Stimulated activated effector memory CD8-positive, alpha-beta T cell treated with anti-CD3 and anti-CD28 coated beads, Interleukin-12 subunit alpha, Interleukin-12 subunit beta, amount 100 ng/mL, for 72 hours (primary cell): ENCODE data around the gene PDE6A.

Experiments
- ATAC-seq: fragments of 150-1000 bp; cut with Tn5 transposase; 2 replicates; pipeline ENCODE4 v1.10.0; 2021
- DNase-seq, 2 donors: peaks; one replicate each; pipeline ENCODE4 v3.0.0; 2021 to 2022; ENCODE audit warnings: low spot score in 2 of 2
- H3K27ac Mint-ChIP-seq: one replicate; pipeline ENCODE4 v1.8.0; 2022; ENCODE audit warnings: mild to moderate bottlenecking, mixed read lengths
- H3K36me3 Mint-ChIP-seq: one replicate; pipeline ENCODE4 v1.8.0; 2022; ENCODE audit warnings: mild to moderate bottlenecking, mixed read lengths
- H3K4me1 Mint-ChIP-seq: one replicate; pipeline ENCODE4 v1.8.0; 2022; ENCODE audit warnings: mixed read lengths
- H3K4me3 Mint-ChIP-seq: one replicate; pipeline ENCODE4 v1.8.0; 2022; ENCODE audit warnings: mild to moderate bottlenecking, mixed read lengths
- H3K9me3 Mint-ChIP-seq: one replicate; pipeline ENCODE4 v1.8.0; 2022; ENCODE audit warnings: mixed read lengths

The PDE6A gene

DNA sequence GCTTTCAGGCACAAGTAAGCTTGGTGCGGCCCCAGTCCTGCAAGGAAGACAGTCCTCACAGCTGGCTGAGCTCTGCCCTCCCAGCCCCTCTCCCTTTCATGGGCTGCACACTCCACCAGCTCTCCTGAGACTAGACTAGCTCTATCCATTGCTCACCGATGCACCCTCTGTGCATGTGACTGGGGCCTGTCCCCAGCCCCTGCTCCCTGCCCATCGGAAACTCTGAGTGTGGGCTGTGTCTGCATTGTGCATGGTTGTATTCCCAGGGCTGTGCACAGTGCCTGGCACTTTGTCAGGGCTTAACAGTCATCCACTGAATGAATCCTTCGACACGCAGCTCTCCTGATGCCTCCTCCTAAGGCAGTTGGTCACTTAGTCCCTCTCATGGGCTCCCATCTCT lies 122.3 kb downstream of the PDE6A start:
- H3K36me3 Mint-ChIP-seq = no peaks in the 10 kb centered on the region
- DNase-seq (no peak), ATAC-seq (no peak)
- H3K9me3 Mint-ChIP-seq = no peaks in the 10 kb centered on the region
- no peak overlapping the region for H3K4me3 Mint-ChIP-seq
- H3K4me1 Mint-ChIP-seq = no peaks in the 10 kb centered on the region
- H3K27ac Mint-ChIP-seq = no peak overlapping the region

DNA sequence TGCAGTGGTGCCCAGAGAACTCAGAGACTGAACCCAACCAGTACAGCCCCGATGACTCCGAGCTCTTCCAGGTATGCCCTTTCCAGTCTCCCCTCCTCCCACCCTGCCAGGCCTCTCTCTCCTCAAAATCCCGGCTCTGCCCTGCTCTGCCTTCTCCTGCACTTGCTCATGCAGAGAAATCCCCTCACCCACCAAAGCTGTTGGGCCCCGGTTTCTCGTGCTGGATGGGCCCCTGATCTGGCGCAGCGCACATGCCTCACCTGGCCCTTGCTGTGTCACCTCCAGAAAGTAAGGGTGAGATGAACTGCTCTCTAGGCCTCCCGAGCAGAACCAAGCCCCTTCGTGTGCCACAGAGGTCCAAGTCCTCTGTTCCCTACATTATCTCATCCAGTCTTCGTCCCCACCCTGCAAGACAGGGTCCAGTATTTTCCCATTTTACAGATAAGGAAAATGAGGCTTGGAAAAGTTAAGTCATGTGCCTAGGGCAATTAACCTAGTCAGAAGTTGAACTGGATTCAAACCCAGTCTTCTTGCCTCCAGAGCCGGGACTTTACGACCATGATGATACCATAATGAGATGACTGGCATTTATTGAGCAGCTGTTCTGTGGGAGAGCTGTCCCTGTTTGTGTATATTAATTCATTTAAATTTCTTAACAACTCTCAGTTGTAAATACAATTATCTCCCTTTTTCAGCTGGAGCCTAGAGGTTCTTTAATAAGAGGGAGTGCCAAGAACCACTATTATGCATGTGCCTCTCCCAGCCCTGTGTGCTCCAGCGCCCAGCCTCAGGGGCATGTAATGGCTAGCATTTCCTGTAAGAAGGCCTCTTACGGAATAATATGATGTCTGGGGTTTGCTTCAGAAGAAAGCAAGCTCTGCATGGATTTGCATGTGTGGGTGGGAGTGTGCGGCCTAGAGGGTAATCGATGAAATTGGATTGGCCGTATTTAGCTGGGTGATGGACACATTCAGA lies 123.8 kb downstream of the PDE6A start:
- no peak overlapping the region for H3K4me3 Mint-ChIP-seq
- no peak overlapping the region for H3K27ac Mint-ChIP-seq
- no peaks in the 10 kb centered on the region for H3K9me3 Mint-ChIP-seq
- ATAC-seq = no peak
- H3K36me3 Mint-ChIP-seq = no peaks in the 10 kb centered on the region
- no peaks in the 10 kb centered on the region for H3K4me1 Mint-ChIP-seq
- DNase-seq = no peak

DNA sequence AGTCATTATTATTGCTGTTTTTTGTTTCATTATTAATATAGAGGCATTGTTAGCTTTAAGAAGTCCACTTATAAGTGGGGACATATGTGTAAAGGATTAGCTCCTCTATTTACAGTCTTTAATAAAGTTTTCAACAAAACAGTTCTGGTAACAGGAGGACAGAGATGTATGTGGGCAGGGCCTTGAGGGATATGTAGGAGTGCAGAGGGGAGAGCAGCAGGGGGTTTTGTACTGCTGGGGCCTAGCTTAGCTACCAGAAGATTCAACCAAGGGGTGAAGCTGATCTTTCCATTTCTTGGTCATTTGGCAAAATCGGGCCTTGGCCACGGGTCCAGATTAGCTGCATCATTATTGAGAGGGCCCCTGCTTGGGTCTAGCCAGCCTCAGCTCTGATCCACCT lies 124.6 kb downstream of the PDE6A start:
- no peaks in the 10 kb centered on the region for H3K36me3 Mint-ChIP-seq
- H3K27ac Mint-ChIP-seq = no peak overlapping the region
- ATAC-seq = no peak
- DNase-seq = no peak
- H3K9me3 Mint-ChIP-seq = no peaks in the 10 kb centered on the region
- no peak overlapping the region for H3K4me3 Mint-ChIP-seq
- H3K4me1 Mint-ChIP-seq = no peaks in the 10 kb centered on the region

DNA sequence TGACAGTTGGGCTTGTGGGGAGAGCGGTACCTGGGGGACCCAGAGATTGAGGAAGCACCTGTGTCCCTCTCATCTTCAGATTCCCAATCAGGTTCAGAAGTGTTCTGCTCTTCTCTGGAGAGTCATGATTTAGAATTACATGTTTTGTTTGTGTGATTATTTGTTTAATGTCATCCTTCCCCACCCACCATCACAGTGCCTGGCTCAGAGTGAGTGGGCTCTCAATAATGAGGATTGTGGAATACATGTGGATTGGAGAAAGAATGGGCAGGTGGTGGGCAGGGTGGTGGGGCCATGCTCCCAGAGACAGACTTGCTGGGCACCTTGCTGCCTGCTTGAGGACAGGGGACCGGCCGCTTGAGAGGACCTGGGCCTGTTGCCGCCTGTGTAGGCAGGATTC lies 126.5 kb downstream of the PDE6A start:
- ATAC-seq = no peak
- H3K4me3 Mint-ChIP-seq = no peak overlapping the region
- H3K36me3 Mint-ChIP-seq = no peaks in the 10 kb centered on the region
- no peaks in the 10 kb centered on the region for H3K4me1 Mint-ChIP-seq
- DNase-seq = no peak
- H3K27ac Mint-ChIP-seq = peak overlapping the region; percentile 5
- H3K9me3 Mint-ChIP-seq = no peaks in the 10 kb centered on the region

DNA sequence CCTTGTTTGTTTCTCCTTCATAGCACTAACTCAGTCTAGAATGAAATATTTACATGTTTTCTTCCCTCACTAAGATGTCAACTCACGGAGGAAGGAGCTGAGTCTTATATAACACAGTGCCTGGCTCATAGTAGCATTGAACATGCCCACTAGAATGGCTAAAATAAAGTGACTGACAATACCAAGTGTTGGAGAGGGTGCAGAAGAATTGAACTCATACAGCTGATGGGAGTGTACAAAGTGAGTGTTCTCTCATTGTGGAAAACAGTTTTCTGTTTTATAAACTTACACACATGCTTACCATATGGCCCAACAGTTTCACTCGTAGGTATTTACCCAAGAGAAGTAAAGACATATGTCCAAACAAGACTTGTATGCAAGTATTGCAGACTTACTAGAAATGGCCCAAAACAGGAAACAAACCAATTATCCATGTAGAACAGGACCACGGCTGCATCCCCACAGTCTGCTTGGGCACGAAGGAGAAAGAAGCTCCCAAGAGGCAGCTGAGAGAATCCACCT lies 127.0 kb downstream of the PDE6A start:
- Mint-ChIP-seq H3K9me3 (no peaks in the 10 kb centered on the region), H3K4me3 (no peak overlapping the region), H3K4me1 (no peaks in the 10 kb centered on the region), H3K27ac (peak overlapping the region; percentile 5), H3K36me3 (no peaks in the 10 kb centered on the region)
- ATAC-seq = no peak
- no peak for DNase-seq

DNA sequence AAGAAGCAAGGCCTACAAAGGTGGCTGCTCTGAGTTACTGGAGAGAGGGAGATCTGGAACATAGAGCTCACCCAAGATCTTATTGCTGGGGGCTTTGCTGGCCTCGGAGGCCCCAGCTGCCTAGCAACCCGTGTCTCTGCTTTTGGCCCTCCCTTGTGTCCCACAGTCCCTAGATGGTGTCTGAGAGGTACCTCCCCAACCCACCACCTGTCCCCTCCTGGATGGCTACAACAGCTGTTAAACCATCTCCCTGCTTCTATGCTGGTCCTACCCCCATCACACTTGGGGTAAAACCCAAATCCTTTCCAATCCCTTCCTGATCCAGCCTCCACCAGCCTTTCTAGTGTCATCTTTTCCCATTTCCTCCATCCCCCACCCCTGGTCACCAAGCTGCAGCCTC lies 127.9 kb downstream of the PDE6A start:
- Mint-ChIP-seq H3K4me3 (no peak overlapping the region), H3K4me1 (no peaks in the 10 kb centered on the region), H3K27ac (peak overlapping the region; percentile 5), H3K36me3 (no peaks in the 10 kb centered on the region), H3K9me3 (no peaks in the 10 kb centered on the region)
- ATAC-seq (no peak), DNase-seq (no peak)

DNA sequence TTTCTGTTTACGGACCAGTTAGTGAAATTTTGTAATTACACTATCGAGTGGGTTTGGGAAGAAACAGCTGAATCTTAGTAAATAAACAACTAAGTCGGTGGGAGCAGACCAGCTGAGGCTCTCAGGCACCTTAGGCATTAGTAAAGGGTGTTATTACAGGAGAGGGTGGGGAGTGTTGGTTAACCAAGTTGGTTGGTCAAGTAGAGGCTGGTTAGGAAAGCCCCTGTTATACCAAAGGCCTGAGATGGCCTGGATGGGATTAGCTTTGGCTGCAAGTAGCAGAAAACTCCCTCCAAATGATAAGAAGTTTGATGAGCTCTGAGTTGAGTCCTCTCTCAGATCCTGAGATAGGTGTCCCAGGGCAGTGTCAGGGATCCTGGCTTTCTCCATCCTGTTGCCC lies 133.1 kb downstream of the PDE6A start:
- H3K27ac Mint-ChIP-seq = no peak overlapping the region
- ATAC-seq = peak; percentile 8
- no peak overlapping the region for H3K4me3 Mint-ChIP-seq
- no peaks in the 10 kb centered on the region for H3K36me3 Mint-ChIP-seq
- no peak for DNase-seq
- no peaks in the 10 kb centered on the region for H3K4me1 Mint-ChIP-seq
- H3K9me3 Mint-ChIP-seq = no peaks in the 10 kb centered on the region

DNA sequence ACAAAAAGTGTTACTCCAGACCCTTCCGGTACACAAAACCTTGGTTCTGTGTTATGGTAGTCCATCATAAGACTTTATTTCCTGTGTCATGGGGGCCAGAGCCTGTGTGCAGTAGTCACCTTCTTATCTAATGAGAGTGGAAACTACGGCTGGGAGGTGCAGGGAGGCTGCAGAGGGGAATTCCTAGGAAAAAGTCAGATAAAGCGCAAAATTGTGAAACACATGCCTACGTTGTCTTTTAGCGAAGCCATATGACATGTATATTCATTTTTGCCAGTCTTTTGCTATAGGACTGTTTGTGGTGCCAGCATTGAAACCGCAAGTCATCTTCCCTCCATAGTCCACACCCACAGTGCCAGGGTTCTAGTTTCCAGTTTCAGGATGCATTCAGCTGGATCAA lies 133.7 kb downstream of the PDE6A start:
- no peak for ATAC-seq
- no peaks in the 10 kb centered on the region for H3K4me1 Mint-ChIP-seq
- H3K9me3 Mint-ChIP-seq = no peaks in the 10 kb centered on the region
- H3K36me3 Mint-ChIP-seq = no peaks in the 10 kb centered on the region
- no peak overlapping the region for H3K4me3 Mint-ChIP-seq
- DNase-seq = no peak
- H3K27ac Mint-ChIP-seq = no peak overlapping the region

DNA sequence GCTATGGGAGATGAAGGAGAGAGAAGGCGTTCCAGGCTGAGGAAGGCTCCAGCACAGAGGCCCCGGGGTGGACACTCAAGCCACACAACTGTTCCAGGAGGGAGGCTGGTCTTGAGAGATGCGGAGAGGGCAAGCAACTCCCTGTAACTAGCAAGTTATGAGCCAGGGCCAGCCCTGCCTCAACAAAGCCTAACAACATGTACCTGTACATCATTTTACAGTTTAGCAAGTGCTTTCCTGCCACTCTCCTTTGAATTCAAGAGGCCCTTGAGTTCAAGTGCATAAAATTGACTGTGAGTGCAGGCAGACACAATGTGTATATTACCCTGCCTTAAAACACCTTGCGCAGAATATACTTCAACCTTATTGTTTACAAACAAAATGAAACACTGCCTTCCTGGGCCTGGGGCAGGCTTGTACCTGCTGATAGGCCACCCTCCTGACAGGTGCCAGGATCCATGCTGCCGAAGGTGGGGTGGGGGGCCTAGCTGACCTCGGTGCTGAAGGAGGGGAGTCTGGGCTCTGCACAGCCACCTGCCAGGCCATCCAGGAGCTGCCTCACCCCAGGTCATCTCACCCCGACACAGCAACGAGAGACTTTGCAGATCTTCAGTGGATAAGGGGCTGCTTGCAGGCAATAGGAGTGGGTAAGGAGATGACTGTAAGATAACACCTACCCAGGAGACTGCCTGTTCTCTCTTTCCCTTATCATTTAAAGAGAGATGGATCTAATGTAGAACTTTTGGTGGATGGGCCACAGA lies 134.5 kb downstream of the PDE6A start:
- Mint-ChIP-seq H3K9me3 (no peaks in the 10 kb centered on the region), H3K4me3 (no peak overlapping the region), H3K27ac (no peak overlapping the region), H3K36me3 (no peaks in the 10 kb centered on the region), H3K4me1 (no peaks in the 10 kb centered on the region)
- DNase-seq (no peak), ATAC-seq (no peak)

DNA sequence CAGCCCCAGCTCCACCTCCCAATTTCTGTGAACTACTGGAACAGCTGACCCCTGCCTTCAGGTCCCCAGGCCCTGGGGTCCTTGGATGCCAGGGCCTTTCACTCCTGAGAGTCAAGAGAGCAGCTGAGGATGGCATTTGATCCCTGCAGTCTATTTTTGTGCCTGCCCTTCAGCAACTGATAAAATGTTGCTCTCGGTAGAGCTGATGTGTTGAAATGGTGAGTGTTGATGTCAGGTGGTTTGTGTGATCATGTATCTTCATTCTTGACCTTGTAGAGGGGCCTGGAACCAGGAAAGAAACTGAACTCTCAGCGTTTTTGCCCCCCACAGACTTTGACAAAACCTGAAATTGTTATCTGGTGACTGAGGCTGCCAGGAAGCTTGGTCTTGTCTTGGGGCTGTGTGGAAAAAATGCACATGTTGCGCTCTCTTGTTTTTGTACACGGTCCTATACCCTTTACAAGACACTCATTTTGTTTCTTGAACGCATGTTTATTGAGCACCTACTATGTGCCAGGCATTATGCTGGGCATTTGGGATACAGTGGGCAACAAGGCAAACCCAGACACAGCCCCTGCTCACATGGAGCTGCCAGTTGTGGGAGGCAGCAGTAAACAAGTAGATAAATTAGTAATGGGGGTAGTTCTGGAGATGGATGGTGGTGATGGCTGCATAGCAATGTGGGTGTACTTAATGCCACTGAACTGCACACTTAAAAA lies 136.2 kb downstream of the PDE6A start:
- Mint-ChIP-seq H3K9me3 (no peaks in the 10 kb centered on the region), H3K36me3 (no peaks in the 10 kb centered on the region), H3K4me3 (no peak overlapping the region), H3K27ac (no peak overlapping the region), H3K4me1 (no peaks in the 10 kb centered on the region)
- DNase-seq = no peak
- ATAC-seq = no peak
